MM.1S (cell line): ENCODE measurements around the gene MBTD1.
"Not testable (repeated sequence)": the region's sequence is repeated elsewhere in the genome, so short reads cannot be mapped to it uniquely, and the experiment has no call there.

ENCODE experiments used
- DNase-seq: peaks from one replicate; pipeline ENCODE4 v3.0.0-alpha.2; 2015
- H2AFZ ChIP-seq: fragments of 300-600 bp; sonication (generic); 2 replicates; pipeline ENCODE4 v1.6.0; 2016; ENCODE audit warnings: antibody characterized with exemption, low read length
- H3F3A ChIP-seq: fragments of 300-600 bp; sonication (generic); 2 replicates; pipeline ENCODE4 v1.6.1; 2016; ENCODE audit warnings: mild to moderate bottlenecking, antibody characterized with exemption, low read length, moderate library complexity, mixed read lengths; ENCODE audit not compliant: insufficient read depth
- H3K27ac ChIP-seq: fragments of 300-600 bp; sonication (generic); 2 replicates; pipeline ENCODE4 v1.5.1; 2016; ENCODE audit warnings: mild to moderate bottlenecking, low read length
- H3K27me3 ChIP-seq: fragments of 300-600 bp; sonication (generic); replicated peaks from 2 replicates; pipeline ENCODE4 v1.6.0; 2016; ENCODE audit warnings: low read length; ENCODE audit not compliant: insufficient read depth
- H3K36me3 ChIP-seq: fragments of 300-600 bp; sonication (generic); replicated peaks from 2 replicates; pipeline ENCODE4 v1.6.1; 2016; ENCODE audit warnings: mild to moderate bottlenecking, low read length, mixed read lengths; ENCODE audit not compliant: insufficient read depth
- H3K4me1 ChIP-seq: fragments of 300-600 bp; sonication (generic); 2 replicates; pipeline ENCODE4 v1.6.1; 2016; ENCODE audit warnings: low read length, mixed read lengths
- H3K4me2 ChIP-seq: fragments of 300-600 bp; sonication (generic); 2 replicates; pipeline ENCODE4 v1.6.0; 2016; ENCODE audit warnings: low read depth, low read length
- H3K4me3 ChIP-seq: fragments of 300-600 bp; sonication (generic); 2 replicates; pipeline ENCODE4 v1.5.1; 2016; ENCODE audit warnings: low read length, mixed read lengths
- H3K79me2 ChIP-seq: fragments of 300-600 bp; sonication (generic); 2 replicates; pipeline ENCODE4 v1.6.1; 2016; ENCODE audit warnings: mixed run types, low read length, mixed read lengths
- H3K9ac ChIP-seq: fragments of 300-600 bp; sonication (generic); 2 replicates; pipeline ENCODE4 v1.6.1; 2016; ENCODE audit warnings: low read length, mixed read lengths
- H3K9me2 ChIP-seq: fragments of 300-600 bp; sonication (generic); replicated peaks from 2 replicates; pipeline ENCODE4 v1.6.1; 2016; ENCODE audit warnings: mild to moderate bottlenecking, low read length, mixed read lengths; ENCODE audit not compliant: insufficient read depth
- H3K9me3 ChIP-seq: fragments of 300-600 bp; sonication (generic); replicated peaks from 2 replicates; pipeline ENCODE4 v1.6.1; 2016; ENCODE audit warnings: mild to moderate bottlenecking, low read length, mixed read lengths; ENCODE audit not compliant: insufficient read depth
- H4K20me1 ChIP-seq: fragments of 300-600 bp; sonication (generic); 2 replicates; pipeline ENCODE4 v1.6.1; 2016; ENCODE audit warnings: mild to moderate bottlenecking, low read length, moderate library complexity, mixed read lengths; ENCODE audit not compliant: insufficient read depth
- EZH2 ChIP-seq: fragments of 300-600 bp; sonication (generic); optimal IDR thresholded peaks from 2 replicates; pipeline ENCODE3; 2017; ENCODE audit warnings: low read depth, mild to moderate bottlenecking, antibody characterized with exemption, low read length, mixed read lengths
- EZH2phosphoT487 ChIP-seq: fragments of 300-600 bp; sonication (generic); IDR thresholded peaks from 2 replicates; pipeline ENCODE4 v1.6.1; 2018; ENCODE audit warnings: antibody characterized with exemption, low read length
- TF ChIP-seq, protein P1 (sequence below): fragments of 300-600 bp; sonication (generic); IDR thresholded peaks from 2 replicates; pipeline ENCODE4 v1.5.1; 2016; ENCODE audit warnings: antibody characterized with exemption, low read length, mixed read lengths

MBTD1 gene

DNA sequence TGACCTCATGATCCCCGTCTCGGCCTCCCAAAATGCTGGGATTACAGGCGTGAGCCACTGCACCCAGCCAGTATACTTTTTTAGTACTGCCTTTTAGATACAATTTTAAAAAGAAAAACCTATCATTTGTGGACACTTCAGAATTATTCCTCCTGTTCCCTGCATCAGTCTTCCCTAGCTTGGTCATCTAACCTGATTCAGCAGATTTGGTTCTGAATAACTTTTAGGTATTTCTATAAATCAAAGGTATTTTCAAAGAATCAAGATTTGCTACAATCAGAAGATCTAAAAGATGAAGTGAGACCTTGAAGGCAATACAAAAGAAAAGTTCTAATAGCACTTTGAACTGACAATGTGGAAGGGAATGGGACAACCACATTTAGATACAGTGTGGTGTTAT is 30.0 kb downstream of the MBTD1 start:
- no peak for DNase-seq
- Histone ChIP-seq H3K4me2 (no peak overlapping the region), H2AFZ (no peak overlapping the region), H3K4me1 (peaks cover 3% of the 10 kb centered on the region), H3K36me3 (no peaks in the 10 kb centered on the region), H3K27me3 (no peaks in the 10 kb centered on the region), H3K9ac (no peak overlapping the region), H4K20me1 (no peaks in the 10 kb centered on the region), H3K9me2 (no peaks in the 10 kb centered on the region), H3K9me3 (no peaks in the 10 kb centered on the region), H3K79me2 (peaks cover 61% of the 10 kb centered on the region), H3K4me3 (no peak overlapping the region), H3F3A (no peaks in the 10 kb centered on the region; the same call in 1 of the 2 replicates), H3K27ac (no peak overlapping the region)
- TF ChIP-seq, protein P1, sequence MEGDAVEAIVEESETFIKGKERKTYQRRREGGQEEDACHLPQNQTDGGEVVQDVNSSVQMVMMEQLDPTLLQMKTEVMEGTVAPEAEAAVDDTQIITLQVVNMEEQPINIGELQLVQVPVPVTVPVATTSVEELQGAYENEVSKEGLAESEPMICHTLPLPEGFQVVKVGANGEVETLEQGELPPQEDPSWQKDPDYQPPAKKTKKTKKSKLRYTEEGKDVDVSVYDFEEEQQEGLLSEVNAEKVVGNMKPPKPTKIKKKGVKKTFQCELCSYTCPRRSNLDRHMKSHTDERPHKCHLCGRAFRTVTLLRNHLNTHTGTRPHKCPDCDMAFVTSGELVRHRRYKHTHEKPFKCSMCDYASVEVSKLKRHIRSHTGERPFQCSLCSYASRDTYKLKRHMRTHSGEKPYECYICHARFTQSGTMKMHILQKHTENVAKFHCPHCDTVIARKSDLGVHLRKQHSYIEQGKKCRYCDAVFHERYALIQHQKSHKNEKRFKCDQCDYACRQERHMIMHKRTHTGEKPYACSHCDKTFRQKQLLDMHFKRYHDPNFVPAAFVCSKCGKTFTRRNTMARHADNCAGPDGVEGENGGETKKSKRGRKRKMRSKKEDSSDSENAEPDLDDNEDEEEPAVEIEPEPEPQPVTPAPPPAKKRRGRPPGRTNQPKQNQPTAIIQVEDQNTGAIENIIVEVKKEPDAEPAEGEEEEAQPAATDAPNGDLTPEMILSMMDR = no peak
- TF ChIP-seq EZH2phosphoT487 = no peak
- TF ChIP-seq EZH2 = no peak

DNA sequence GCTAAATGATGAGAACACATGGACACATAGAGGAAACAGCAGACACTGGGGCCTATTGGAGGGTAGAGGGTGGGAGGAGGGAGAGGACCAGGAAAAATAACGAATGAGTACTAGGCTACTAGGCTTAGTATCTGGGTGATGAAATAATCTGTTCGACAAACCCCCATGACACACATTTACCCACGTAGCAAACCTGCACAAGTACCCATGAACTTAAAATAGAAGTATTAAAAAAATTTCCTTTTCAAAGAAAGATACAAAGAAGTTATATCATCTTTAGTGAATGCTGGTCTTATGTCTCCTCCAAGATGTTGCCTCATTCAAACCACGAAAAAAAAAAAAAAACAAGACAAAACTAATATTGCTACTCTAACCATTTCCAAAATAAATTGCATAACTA is 31.7 kb downstream of the MBTD1 start:
- H3K4me1 ChIP-seq = peaks cover 14% of the 10 kb centered on the region
- H3K9me3 ChIP-seq = no peaks in the 10 kb centered on the region
- H3F3A ChIP-seq = peaks cover 5% of the 10 kb centered on the region
- no peak overlapping the region for H3K4me3 ChIP-seq
- no peak for DNase-seq
- no peaks in the 10 kb centered on the region for H3K9me2 ChIP-seq
- no peak overlapping the region for H2AFZ ChIP-seq
- H3K79me2 ChIP-seq = peaks cover 54% of the 10 kb centered on the region
- H3K36me3 ChIP-seq = no peaks in the 10 kb centered on the region
- H3K9ac ChIP-seq = no peak overlapping the region
- H4K20me1 ChIP-seq = no peaks in the 10 kb centered on the region
- H3K27ac ChIP-seq = no peak overlapping the region
- no peaks in the 10 kb centered on the region for H3K27me3 ChIP-seq
- TF ChIP-seq EZH2 (no peak), EZH2phosphoT487 (no peak)
- TF ChIP-seq, protein P1 = no peak
- H3K4me2 ChIP-seq = no peak overlapping the region

DNA sequence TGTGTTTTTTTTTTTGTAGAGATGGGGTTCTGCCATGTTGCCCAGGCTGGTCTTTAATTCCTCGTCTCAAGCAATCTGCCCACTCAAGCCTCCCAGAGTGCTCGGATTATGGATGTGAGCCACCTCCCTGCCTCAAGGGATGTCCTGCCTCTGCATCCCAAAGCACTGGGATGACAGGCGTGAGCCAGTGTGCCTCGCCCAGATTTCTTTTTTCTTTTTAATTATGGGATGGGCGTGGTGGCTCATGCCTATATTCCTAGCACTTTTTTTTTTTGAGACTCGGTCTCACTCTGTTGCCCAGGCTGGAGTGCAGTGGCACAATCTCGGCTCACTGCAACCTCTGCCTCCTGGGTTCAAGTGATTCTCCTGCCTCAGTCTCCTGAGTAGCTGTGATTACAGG is 34.3 kb downstream of the MBTD1 start:
- not testable (repeated sequence) for H4K20me1 ChIP-seq, H3K27ac ChIP-seq, H3K36me3 ChIP-seq, H3K27me3 ChIP-seq, H3K9me3 ChIP-seq, H3F3A ChIP-seq, H2AFZ ChIP-seq, H3K9ac ChIP-seq, H3K4me3 ChIP-seq, H3K9me2 ChIP-seq, H3K4me2 ChIP-seq, DNase-seq
- Histone ChIP-seq H3K4me1 (peaks cover 14% of the 10 kb centered on the region), H3K79me2 (peaks cover 41% of the 10 kb centered on the region)

- TF ChIP-seq, protein P1 = no peak
- TF ChIP-seq EZH2phosphoT487 (no peak), EZH2 (no peak)
- no peaks in the 10 kb centered on the region for H3K36me3 ChIP-seq
- no peaks in the 10 kb centered on the region for H3K9me3 ChIP-seq
- H3K9ac ChIP-seq = no peak overlapping the region
- DNase-seq = no peak
- no peak overlapping the region for H2AFZ ChIP-seq
- no peak overlapping the region; the same call in 1 of the 2 replicates for H3K4me3 ChIP-seq
- H3F3A ChIP-seq = peaks cover 5% of the 10 kb centered on the region
- no peaks in the 10 kb centered on the region for H4K20me1 ChIP-seq
- H3K27me3 ChIP-seq = no peaks in the 10 kb centered on the region
- H3K4me1 ChIP-seq = peaks cover 14% of the 10 kb centered on the region
- peaks cover 33% of the 10 kb centered on the region for H3K79me2 ChIP-seq
- peak overlapping the region; percentile 21; the same call in 1 of the 2 replicates for H3K27ac ChIP-seq
- no peaks in the 10 kb centered on the region for H3K9me2 ChIP-seq
- peak overlapping the region; percentile 43; the same call in 1 of the 2 replicates for H3K4me2 ChIP-seq
These were observed 35.2 kb downstream of the MBTD1 start for GRCh38 chr17:51224402-51225262.
